ENCODE measurements around the gene BECN2. TPM values are rescaled to one million over a fixed set of nuclear protein-coding genes. Genes with fewer than 3 reads are reported as not detected.

The BECN2 gene, protein sequence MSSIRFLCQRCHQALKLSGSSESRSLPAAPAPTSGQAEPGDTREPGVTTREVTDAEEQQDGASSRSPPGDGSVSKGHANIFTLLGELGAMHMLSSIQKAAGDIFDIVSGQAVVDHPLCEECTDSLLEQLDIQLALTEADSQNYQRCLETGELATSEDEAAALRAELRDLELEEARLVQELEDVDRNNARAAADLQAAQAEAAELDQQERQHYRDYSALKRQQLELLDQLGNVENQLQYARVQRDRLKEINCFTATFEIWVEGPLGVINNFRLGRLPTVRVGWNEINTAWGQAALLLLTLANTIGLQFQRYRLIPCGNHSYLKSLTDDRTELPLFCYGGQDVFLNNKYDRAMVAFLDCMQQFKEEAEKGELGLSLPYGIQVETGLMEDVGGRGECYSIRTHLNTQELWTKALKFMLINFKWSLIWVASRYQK
- total RNA-seq = not detected
- long read RNA-seq = 0 reads

DNA sequence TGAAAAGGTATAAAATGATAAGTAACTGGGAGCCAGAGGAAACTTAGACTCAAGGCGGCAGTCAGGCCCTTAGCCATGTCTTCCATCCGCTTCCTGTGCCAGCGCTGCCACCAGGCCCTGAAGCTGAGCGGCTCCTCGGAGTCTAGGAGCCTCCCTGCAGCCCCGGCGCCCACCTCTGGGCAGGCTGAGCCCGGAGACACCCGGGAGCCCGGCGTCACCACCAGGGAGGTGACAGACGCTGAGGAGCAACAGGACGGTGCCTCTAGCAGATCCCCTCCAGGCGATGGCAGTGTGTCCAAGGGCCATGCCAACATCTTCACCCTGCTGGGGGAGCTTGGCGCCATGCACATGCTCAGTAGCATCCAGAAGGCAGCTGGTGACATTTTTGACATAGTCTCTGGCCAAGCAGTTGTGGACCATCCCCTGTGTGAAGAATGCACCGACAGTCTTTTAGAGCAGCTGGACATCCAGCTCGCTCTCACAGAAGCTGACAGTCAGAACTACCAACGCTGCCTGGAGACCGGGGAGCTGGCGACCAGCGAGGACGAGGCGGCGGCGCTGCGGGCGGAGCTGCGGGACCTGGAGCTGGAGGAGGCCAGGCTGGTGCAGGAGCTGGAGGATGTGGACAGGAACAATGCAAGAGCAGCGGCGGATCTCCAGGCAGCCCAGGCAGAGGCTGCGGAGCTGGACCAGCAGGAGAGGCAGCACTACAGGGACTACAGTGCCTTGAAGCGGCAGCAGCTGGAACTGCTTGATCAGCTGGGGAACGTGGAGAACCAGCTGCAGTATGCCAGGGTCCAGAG, at the start of gene BECN2:
Gene BECN2, plus strand, starts transcription at position 76 of the 803 bp plus-strand sequence. Its CDS starts 0 bp downstream, at position 76.
- intact Hi-C loops (cut with DNase I) = no loop called here
- DNase-seq (ENCODE audit: missing footprints) (no peak), ATAC-seq (no peak)

DNA sequence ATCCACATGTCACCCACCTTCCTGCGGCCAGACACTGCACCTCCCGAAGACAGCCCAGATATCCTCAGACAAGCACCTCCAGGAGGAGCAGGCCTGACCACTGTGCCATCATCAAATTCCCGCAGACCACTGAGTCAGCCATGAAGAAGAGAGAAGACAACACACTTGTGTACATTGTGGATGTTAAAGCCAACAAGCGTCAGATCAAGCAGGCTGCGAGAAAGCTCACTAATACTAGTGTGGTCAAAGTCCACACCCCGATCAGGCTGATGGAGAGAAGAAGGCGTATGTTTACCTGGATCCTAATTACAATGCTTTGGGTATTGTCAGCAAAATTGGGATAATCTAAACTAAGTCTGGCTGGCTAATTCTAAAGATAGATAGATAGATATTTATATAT, 41.4 kb upstream of the BECN2 start:
- DNase-seq (ENCODE audit: missing footprints) (no peak), ATAC-seq (no peak)
- intact Hi-C loops (cut with DNase I) = no loop called here

DNA sequence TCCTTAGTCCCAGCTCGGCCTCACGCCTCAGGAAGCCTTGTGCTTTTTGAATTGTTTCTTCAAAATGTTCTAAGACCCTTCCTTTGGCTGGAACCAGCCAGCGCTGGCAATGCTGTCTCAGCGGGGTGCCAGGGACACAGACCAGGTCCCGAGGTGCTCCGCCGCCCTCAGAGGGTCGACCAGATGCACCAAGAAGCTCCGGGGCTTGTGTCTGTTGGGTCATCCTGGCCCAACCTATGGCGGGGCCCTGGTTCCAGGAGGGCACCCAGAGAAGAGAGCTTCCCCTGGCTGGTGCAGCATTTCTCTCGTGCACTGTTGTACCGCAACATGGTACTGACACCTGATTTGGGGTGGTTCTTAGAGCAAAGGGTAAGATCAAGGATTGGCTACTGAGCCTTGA, 40.1 kb upstream of the BECN2 start:
- intact Hi-C loops (cut with DNase I) = no loop called here
- no peak for ATAC-seq

DNA sequence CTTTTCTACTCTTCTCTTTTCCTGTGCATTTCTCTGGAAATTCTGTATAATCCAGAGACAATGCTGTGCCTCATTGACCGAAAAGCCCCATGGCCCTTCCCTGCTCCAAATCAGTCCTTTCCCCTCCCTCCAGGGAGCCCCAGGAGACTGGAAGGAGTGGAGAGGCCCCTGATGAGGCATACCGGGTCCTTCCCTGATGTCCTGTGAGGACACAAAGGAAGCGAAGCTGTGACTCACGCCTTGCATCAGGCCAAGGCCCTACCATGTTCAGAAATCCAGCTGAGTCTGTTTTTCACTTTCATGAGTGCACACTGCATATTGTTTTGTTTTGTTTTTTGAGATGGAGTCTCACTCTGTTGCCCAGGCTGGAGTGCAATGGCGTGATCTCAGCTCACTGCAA, 38.7 kb upstream of the BECN2 start:
- DNase-seq (ENCODE audit: missing footprints) (no peak), ATAC-seq (no peak)
- intact Hi-C loops (cut with DNase I) = no loop called here

More for the DNA sequence above, 40.1 kb upstream of the BECN2 start:
- no peak for DNase-seq (ENCODE audit: missing footprints)

DNA sequence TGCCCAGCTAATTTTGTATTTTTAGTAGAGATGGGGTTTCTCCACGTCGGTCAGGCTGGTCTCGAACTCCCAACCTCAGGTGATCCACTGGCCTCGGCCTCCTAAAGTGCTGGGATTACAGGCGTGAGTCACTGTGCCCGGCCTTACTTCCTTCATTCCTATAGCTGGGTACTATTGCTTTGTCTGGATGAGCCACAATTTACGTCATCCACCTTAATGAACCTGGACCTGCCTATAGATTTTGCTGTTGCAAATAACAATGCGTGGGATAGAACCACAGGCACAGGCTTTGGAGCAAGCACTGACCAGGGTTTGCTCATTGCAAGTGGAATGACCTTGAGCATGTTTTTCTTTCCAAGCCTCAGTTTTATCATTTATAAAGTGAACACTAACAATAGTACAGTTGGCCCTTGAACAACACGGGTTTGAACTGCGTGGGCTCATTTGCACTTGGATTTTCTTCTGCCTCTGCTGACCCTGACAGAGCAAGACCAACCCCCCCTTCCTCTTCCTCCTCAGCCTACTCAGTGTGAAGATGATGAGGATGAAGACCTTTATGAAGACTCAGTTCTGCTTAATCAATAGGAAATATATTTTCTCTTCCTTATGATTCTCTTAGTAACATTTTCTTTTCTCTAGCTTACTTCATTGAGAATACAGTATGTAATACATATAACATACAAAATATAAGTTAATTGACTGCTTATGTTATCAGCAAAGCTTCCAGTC, 33.3 kb upstream of the BECN2 start:
- DNase-seq (ENCODE audit: missing footprints) = no peak
- ATAC-seq = no peak
- intact Hi-C loops (cut with DNase I) = no loop called here

DNA sequence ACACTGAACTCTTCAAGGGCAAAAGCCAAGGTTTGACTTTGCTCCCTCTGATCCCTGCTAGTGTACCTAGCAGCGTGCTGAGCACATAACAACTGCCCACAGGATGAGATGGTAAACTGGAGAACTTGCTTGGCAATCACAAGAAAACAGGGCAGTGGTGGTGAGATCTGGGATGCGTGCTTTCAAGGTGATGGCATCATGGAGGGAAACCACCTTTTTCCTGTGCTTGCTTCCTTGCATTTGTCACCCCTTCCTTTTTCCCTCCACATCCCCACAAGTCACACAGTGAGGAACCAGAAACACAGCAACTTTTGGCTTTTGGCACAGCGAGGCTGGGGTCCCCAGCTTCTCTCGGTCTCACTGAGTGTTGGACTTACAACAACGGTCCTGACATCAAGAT, 31.4 kb upstream of the BECN2 start:
- ATAC-seq (no peak), DNase-seq (ENCODE audit: missing footprints) (no peak)
- intact Hi-C loops (cut with DNase I) = no loop called here

DNA sequence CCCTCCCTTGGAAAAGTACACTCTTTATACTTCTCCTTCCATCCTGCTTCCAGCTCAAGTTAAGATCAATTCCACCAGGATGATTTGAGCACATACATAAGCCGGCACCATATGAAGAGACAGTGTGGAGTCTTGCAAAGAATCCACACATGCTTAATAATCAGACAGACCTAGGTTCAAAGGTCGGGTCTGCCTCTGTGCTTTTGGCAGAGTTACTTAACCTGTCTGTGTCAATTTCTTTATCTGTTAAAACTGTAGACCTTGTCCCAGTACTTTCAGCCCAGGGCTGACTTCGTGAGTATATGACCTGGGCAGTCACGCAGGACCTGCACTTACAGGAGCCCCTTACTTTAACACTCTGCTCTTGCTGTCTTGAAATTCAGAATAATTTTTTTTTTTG, 30.2 kb upstream of the BECN2 start:
- no peak for DNase-seq (ENCODE audit: missing footprints)
- intact Hi-C loops (cut with DNase I) = no loop called here
- ATAC-seq = no peak

DNA sequence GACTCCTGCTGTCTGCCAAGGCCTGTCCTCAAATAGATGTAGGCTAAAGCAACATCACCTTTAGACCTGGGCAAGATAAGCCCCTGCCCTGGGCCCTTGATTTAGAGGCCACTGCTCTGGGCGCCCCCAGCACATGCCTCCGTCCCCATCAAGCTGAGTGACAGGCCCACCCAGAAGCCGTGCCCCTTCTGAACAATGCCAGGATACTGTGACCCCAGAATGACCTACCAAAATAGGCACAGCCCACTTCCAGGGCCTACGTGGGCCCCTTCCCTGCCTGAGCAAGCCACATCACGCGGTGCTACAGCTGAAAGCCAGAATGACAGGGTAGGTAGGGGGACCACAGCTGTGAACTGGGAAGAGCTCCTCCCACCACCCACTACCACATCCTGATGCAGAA, 24.7 kb upstream of the BECN2 start:
- ATAC-seq (no peak), DNase-seq (ENCODE audit: missing footprints) (no peak)
- intact Hi-C loops (cut with DNase I) = no loop called here

DNA sequence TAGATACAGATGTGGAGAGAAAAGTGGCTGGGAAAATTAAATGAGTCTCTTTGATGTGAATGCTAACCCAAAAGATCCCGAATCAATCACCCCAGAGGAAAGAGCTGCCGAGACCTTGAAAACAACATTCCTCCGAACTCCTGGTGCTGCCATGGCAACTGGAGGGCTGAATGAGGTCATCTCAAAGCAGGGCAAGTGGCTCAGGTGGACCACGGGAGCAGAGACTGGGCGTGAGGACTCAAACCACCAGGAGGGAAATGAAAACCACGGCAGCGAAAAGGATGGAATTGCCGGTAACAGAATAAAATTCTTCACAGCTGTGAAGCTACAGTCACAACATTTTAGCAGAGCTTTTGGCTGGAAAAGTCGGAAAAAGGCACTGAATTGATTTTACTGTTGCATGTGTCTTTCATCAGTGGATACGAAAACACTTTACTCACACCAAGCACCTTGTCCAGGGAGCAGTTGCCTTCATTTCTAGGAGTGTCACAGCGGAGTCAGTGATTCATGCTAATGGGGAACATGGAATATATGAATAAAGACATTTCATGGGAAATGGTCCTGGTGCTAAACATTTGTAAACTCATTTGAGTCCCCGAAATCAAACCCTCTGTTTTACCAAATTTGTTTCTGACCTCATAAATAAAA, 23.2 kb upstream of the BECN2 start:
- DNase-seq (ENCODE audit: missing footprints) = no peak
- ATAC-seq = no peak
- intact Hi-C loops (cut with DNase I) = no loop called here

DNA sequence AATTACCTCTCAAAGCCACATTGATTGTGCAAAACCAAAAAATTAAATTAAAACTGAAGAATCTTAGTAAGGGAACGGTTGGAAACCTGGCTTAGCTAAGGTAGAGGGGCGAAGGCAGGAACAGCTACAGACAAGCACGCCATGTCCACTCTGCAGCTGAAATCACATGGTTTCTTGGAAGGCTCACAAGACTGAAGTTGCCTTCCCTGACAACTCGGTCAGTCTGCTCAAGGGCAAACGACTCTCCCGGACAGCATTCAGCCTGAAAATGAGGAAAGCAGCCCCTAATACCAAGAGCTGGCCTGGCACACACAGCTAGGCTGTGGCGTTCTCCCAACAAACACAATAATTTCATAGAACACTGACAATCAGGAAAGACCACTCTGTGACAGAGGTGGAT, 22.7 kb upstream of the BECN2 start:
- no peak for DNase-seq (ENCODE audit: missing footprints)
- peak; percentile 59 for ATAC-seq
- intact Hi-C loops (cut with DNase I) = no loop called here

DNA sequence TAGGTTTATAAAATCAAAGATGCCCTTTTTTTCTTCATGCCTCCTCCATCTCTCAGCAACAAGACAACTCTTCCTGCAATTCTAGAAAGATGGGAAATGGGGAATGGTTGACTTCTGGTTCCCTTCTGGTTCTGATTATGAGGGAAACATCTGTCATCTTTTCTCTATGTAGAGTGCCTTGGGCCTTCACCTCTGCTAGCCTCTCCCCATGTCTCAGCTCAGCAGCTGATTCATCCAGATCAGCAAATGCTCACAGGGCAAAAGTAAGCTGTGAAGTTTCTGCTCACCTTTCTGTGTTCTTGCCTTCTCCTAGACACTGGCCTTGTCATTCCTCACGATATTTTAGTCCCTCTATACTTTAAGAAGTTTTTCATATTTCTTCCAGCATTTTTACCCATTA, 17.8 kb upstream of the BECN2 start:
- intact Hi-C loops (cut with DNase I) = no loop called here
- no peak for DNase-seq (ENCODE audit: missing footprints)
- no peak for ATAC-seq

DNA sequence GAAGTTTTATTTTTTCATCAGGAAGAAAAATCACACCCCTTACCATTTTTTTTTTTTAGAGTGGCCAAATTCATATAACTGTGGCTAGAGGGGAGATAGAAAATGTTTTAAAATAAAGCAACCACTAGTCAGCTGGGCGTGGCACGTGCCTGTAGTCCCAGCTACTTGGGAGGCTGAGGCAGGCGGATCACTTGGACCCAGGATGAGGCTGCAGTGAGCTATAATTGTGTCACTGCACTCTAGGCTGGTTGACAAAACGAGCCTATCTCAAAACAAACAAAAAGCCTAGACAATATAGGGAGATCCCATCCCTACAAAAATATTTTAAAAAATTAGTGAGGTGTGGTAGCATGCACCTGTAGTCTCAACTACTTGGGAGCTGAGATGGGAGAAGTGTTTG, 14.8 kb upstream of the BECN2 start:
- intact Hi-C loops (cut with DNase I) = no loop called here
- DNase-seq (ENCODE audit: missing footprints) (no peak), ATAC-seq (no peak)

DNA sequence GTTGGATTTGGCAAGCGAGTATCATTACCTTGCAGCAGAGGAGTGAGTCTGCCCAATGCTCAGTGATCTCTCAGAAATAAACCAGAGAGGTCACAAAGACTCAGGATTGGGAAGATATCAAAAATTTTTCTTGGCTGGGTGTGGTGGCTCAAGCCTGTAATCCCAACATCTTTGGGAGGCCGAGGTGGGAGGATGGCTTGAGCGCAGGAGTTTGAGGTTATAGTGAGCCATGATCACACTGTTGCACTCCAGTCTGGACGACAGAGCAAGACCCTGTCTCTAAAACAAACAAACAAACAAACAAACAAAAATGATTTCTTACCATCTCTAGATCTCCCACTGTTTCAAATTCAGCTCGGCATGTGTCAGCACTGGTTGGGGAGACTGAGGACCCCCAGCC, 13.3 kb upstream of the BECN2 start:
- ATAC-seq (no peak), DNase-seq (ENCODE audit: missing footprints) (no peak)
- intact Hi-C loops (cut with DNase I) = no loop called here

DNA sequence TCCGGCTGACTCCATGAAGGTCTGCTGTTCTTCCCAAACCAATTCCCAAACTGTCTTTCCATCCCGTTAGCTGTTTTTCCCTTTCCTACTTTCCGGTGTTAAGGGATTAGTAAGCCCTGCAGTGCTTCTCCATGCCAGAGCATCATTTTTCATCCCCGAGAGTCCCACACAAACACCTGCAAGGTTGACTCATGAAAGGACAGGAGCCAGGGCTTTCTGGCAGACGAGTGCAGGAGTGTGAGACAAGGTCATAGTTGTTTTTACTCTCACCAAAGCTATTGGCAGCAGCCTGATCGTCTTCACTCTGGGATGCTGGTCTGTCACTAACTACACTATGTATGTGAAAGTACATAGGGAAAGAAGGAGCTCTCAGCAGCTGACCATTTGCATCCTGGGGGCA, 10.2 kb upstream of the BECN2 start:
- intact Hi-C loops (cut with DNase I) = no loop called here
- DNase-seq (ENCODE audit: missing footprints) (no peak), ATAC-seq (no peak)

DNA sequence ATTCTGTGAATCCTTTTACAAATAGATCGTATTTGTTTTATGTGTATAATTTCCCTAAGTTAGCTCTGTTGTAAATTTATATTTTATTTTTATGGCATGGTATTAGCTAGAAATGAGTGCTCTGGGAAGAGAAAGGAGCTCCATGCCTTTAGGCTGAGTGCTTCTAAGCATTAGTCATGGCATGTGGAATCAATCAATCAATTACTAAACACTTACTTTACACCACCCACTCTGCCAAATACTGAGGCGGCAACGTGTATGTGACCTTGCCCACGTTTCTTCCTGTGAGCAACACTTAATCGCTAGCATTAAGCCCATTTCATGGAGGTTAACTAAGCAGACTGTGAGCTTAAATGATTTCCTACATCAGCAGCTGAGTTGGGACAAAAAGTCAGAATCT, 7.2 kb upstream of the BECN2 start:
- no peak for ATAC-seq
- no peak for DNase-seq (ENCODE audit: missing footprints)
- intact Hi-C loops (cut with DNase I) = no loop called here

DNA sequence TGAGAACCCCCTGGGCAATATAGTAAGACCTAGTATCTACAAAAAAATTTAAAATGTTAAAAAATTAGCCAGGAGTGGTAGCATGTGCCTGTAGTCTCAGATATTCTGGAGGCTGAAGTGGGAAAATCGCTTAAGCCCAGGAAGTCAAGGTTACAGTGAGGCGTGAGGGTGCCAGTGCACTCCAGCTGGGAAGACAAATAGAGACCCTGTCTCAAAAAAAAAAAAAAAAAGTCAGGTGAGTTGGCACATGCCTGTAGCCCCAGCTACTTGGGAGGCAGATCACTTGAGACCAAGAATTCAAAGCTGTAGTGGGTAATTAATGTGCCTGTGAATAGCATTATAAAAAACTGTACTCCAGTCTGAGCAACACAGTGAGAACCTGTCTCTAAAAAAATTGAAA, 4.6 kb downstream of the BECN2 start:
- no peak for DNase-seq (ENCODE audit: missing footprints)
- intact Hi-C loops (cut with DNase I) = no loop called here
- no peak for ATAC-seq

DNA sequence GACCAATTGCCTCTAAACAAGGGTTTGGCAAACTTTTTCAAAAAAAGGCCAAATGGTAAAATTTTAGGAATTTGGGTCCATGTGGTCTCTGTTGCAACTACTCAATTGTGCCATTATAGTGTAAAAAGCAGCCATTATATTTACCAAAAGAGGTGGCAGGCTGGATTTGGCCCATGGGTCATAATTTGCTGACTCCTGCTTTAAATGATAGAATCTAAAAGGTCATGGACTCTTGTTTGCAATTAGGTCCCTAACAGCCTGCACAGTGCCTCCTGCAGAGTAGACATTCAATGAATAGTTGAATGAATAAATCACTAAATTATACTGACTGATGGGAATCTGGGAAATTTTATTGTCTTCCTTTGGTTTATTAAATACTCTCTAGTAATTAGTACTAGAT, 6.2 kb downstream of the BECN2 start:
- intact Hi-C loops (cut with DNase I) = no loop called here
- ATAC-seq = no peak
- no peak for DNase-seq (ENCODE audit: missing footprints)

DNA sequence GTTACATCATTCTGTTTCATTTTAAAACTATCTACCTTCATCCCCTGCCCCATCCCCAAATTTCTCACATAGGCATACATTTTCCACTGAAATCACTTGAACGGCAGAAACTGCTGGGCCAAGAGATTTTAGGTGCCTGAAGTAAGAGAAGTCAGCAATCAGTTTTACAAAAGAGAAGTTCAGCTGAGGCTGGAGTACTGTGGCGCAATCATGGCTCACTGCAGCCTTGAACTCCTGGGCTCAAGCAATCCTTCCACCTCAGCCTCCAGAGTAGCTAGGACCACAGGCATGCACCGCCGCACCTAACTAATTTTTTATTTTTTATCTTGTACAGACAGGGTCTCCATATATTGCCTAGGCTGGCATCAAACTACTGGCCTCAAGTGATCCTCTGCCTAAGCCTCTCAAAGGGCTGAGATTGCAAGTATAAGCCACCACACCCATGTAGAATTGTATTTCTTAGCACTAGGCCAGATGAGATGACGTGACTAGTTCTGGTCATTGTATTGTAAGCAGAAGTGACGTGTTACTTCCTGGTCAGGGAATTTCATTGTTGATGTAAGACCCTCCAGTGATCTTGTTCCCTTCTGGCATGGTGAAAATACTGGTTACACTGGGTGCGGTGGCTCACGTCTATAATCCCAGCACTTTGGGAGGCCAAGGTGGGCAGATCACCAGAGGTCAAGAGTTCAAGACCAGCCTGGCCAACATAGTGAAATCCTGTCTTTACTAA, 7.1 kb downstream of the BECN2 start:
- intact Hi-C loops (cut with DNase I) = no loop called here
- ATAC-seq (peak; percentile 42), DNase-seq (ENCODE audit: missing footprints) (no peak)

DNA sequence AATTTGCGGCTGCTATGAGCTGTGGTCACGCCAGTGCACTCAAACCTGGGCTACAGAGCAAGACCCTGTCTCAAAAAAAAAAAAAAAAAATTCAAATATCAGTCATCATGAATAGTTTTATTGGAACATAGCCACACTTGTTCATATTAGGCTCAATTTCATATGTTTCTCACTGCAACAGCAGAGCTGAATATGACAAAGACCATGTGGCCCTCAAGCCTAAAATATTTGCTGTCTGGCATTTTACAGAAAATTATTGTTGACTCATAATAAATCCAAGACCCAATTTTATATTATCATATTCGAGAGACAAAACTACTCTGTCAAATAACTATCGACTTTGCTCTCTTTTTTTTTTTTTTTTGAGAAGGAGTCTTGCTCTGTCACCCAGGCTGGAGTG, 11.0 kb downstream of the BECN2 start:
- intact Hi-C loops (cut with DNase I) = no loop called here
- ATAC-seq = no peak
- DNase-seq (ENCODE audit: missing footprints) = no peak
